Measurements from ENCODE around the gene PODNL1.

- TF ChIP-seq PKNOX1 (IDR thresholded peaks at IDR 0.05) (no peak), EZH2 (IDR thresholded peaks at IDR 0.05; ENCODE audit: borderline replicate concordance, control insufficient read depth, low read depth, low read length) (no peak), BCLAF1 (IDR thresholded peaks at IDR 0.05) (no peak), MEF2A (IDR thresholded peaks at IDR 0.05; ENCODE audit: insufficient read depth, low read depth, low read length) (no peak), ZSCAN29 (IDR thresholded peaks at IDR 0.05) (no peak)
Observed at GRCh38 chr19:13902993-13903555, 35.1 kb downstream of the PODNL1 start.
